Activated T-cell treated with anti-CD3 and anti-CD28 coated beads, Interleukin-2, amount 50 U/mL, for 72 hours (primary cell): Measurements from ENCODE around the gene GAS6. TPM values are rescaled to one million over a fixed set of nuclear protein-coding genes. Genes with fewer than 3 reads are reported as not detected.

Experiments used
- ATAC-seq, 2 donors: fragments of 150-1000 bp; cut with Tn5 transposase; replicated peaks in 1 of 2; 2 replicates each; pipeline ENCODE4 v1.10.0; 2021; ENCODE audit warnings: moderate library complexity in 2 of 2, mild to moderate bottlenecking in 1 of 2
- DNase-seq, 2 donors: peaks; one replicate each; pipeline ENCODE4 v3.0.0; 2021 to 2022; ENCODE audit warnings: mixed read lengths in 1 of 2
- H3K27ac Mint-ChIP-seq: one replicate; pipeline ENCODE4 v1.8.0; 2022; ENCODE audit warnings: mild to moderate bottlenecking, moderate library complexity, mixed read lengths
- H3K27me3 Mint-ChIP-seq: one replicate; pipeline ENCODE4 v1.8.0; 2022; ENCODE audit warnings: low read depth, mixed read lengths
- H3K36me3 Mint-ChIP-seq, 2 donors: one replicate each; pipeline ENCODE4 v1.8.0; 2022; ENCODE audit warnings: mixed read lengths in 2 of 2, mild to moderate bottlenecking in 1 of 2; ENCODE audit not compliant: insufficient read depth in 2 of 2
- H3K4me1 Mint-ChIP-seq: one replicate; pipeline ENCODE4 v1.8.0; 2022; ENCODE audit warnings: low read depth, mixed read lengths
- H3K4me3 Mint-ChIP-seq, 2 donors: one replicate each; pipeline ENCODE4 v1.8.0; 2022; ENCODE audit warnings: mild to moderate bottlenecking in 2 of 2, mixed read lengths in 2 of 2, moderate library complexity in 2 of 2
- H3K9me3 Mint-ChIP-seq, 2 donors: one replicate each; pipeline ENCODE4 v1.8.0; 2022; ENCODE audit warnings: mixed read lengths in 2 of 2
- total RNA-seq, 2 donors: library from RNA; stranded (reverse); gene quantifications; one replicate each; pipeline ENCODE4 v1.2.3, GENCODE V29; 2022

Gene GAS6
- total RNA-seq, 2 donors from 2014 or later: 0.46 to 1.5 TPM

GRCh38 chr13:113812178-113813040, 51.5 kb downstream of the GAS6 start:
- DNase-seq (no peak), ATAC-seq (no peak)
- H3K36me3 Mint-ChIP-seq: peaks cover 6 to 7% of the 10 kb centered on the region in 2 donors
- H3K9me3 Mint-ChIP-seq: peaks cover 4 to 6% of the 10 kb centered on the region in 2 donors
- peaks cover 20% of the 10 kb centered on the region for H3K4me1 Mint-ChIP-seq
- no peak overlapping the region for H3K4me3 Mint-ChIP-seq
- H3K27ac Mint-ChIP-seq: no peak overlapping the region
- H3K27me3 Mint-ChIP-seq: no peaks in the 10 kb centered on the region

- no peaks in the 10 kb centered on the region for H3K27me3 Mint-ChIP-seq
- peaks cover 10% of the 10 kb centered on the region for H3K4me1 Mint-ChIP-seq
- ATAC-seq: no peak
- H3K27ac Mint-ChIP-seq: no peak overlapping the region
- peaks cover 4 to 6% of the 10 kb centered on the region in 2 donors for H3K9me3 Mint-ChIP-seq
- no peak for DNase-seq
- H3K36me3 Mint-ChIP-seq: peaks cover 6 to 7% of the 10 kb centered on the region in 2 donors
- H3K4me3 Mint-ChIP-seq: no peak overlapping the region
These were observed 52.6 kb downstream of the GAS6 start for GRCh38 chr13:113811081-113811928.

GRCh38 chr13:113810640-113811039, 53.2 kb downstream of the GAS6 start:
- no peaks in the 10 kb centered on the region for H3K27me3 Mint-ChIP-seq
- peaks cover 4 to 6% of the 10 kb centered on the region in 2 donors for H3K9me3 Mint-ChIP-seq
- H3K36me3 Mint-ChIP-seq: peaks cover 6 to 7% of the 10 kb centered on the region in 2 donors
- H3K4me1 Mint-ChIP-seq: peaks cover 3% of the 10 kb centered on the region
- no peak for DNase-seq
- no peak for ATAC-seq
- no peak overlapping the region for H3K27ac Mint-ChIP-seq
- H3K4me3 Mint-ChIP-seq: no peak overlapping the region

- ATAC-seq (no peak), DNase-seq (no peak)
- H3K36me3 Mint-ChIP-seq: peaks cover 4 to 5% of the 10 kb centered on the region in 2 donors
- peaks cover 4 to 5% of the 10 kb centered on the region in 2 donors for H3K9me3 Mint-ChIP-seq
- H3K4me3 Mint-ChIP-seq: no peak overlapping the region
- no peak overlapping the region for H3K27ac Mint-ChIP-seq
- no peaks in the 10 kb centered on the region for H3K27me3 Mint-ChIP-seq
- no peaks in the 10 kb centered on the region for H3K4me1 Mint-ChIP-seq
These were observed 53.9 kb downstream of the GAS6 start for GRCh38 chr13:113809934-113810333.

- Mint-ChIP-seq H3K4me1 (no peaks in the 10 kb centered on the region), H3K4me3 (no peak overlapping the region), H3K27me3 (no peaks in the 10 kb centered on the region), H3K27ac (no peak overlapping the region), H3K36me3 (peaks cover 4 to 5% of the 10 kb centered on the region in 2 donors), H3K9me3 (peaks cover 4 to 5% of the 10 kb centered on the region in 2 donors)
- no peak for ATAC-seq
- no peak for DNase-seq
These were observed 55.6 kb downstream of the GAS6 start for GRCh38 chr13:113808058-113808834.

GRCh38 chr13:113806526-113806925, 57.4 kb downstream of the GAS6 start:
- Mint-ChIP-seq H3K36me3 (peaks cover 4 to 5% of the 10 kb centered on the region in 2 donors), H3K27me3 (no peaks in the 10 kb centered on the region), H3K27ac (no peak overlapping the region), H3K4me3 (no peak overlapping the region), H3K4me1 (no peaks in the 10 kb centered on the region), H3K9me3 (peaks cover 4 to 5% of the 10 kb centered on the region in 2 donors)
- ATAC-seq (no peak), DNase-seq (no peak)

- H3K27me3 Mint-ChIP-seq: no peaks in the 10 kb centered on the region
- H3K4me1 Mint-ChIP-seq: no peaks in the 10 kb centered on the region
- H3K4me3 Mint-ChIP-seq: no peak overlapping the region
- peaks cover 4 to 5% of the 10 kb centered on the region in 2 donors for H3K36me3 Mint-ChIP-seq
- DNase-seq (no peak), ATAC-seq (no peak)
- H3K27ac Mint-ChIP-seq: no peak overlapping the region
- peaks cover 4 to 5% of the 10 kb centered on the region in 2 donors for H3K9me3 Mint-ChIP-seq
These were observed 57.8 kb downstream of the GAS6 start for GRCh38 chr13:113806104-113806471.

GRCh38 chr13:113805431-113806103, 58.3 kb downstream of the GAS6 start:
- Mint-ChIP-seq H3K9me3 (peaks cover 4 to 5% of the 10 kb centered on the region in 2 donors), H3K27ac (no peak overlapping the region), H3K27me3 (no peaks in the 10 kb centered on the region), H3K4me3 (no peak overlapping the region), H3K4me1 (no peaks in the 10 kb centered on the region), H3K36me3 (peaks cover 4 to 5% of the 10 kb centered on the region in 2 donors)
- ATAC-seq: no peak
- no peak for DNase-seq

GRCh38 chr13:113804703-113805430, 59.0 kb downstream of the GAS6 start:
- no peak for ATAC-seq
- H3K27me3 Mint-ChIP-seq: no peaks in the 10 kb centered on the region
- no peaks in the 10 kb centered on the region for H3K4me1 Mint-ChIP-seq
- peaks cover 4 to 5% of the 10 kb centered on the region in 2 donors for H3K9me3 Mint-ChIP-seq
- H3K36me3 Mint-ChIP-seq: peaks cover 4 to 5% of the 10 kb centered on the region in 2 donors
- DNase-seq: no peak
- H3K27ac Mint-ChIP-seq: no peak overlapping the region
- H3K4me3 Mint-ChIP-seq: no peak overlapping the region

GRCh38 chr13:113804017-113804702, 59.7 kb downstream of the GAS6 start:
- Mint-ChIP-seq H3K4me3 (no peak overlapping the region), H3K27ac (no peak overlapping the region), H3K27me3 (no peaks in the 10 kb centered on the region), H3K9me3 (peaks cover 4 to 5% of the 10 kb centered on the region in 2 donors), H3K36me3 (peaks cover 3 to 4% of the 10 kb centered on the region in 2 donors), H3K4me1 (no peaks in the 10 kb centered on the region)
- no peak for DNase-seq
- no peak for ATAC-seq

GRCh38 chr13:113803409-113804016, 60.4 kb downstream of the GAS6 start:
- Mint-ChIP-seq H3K27me3 (no peaks in the 10 kb centered on the region), H3K27ac (no peak overlapping the region), H3K4me1 (no peaks in the 10 kb centered on the region), H3K9me3 (peaks cover 2 to 3% of the 10 kb centered on the region in 2 donors), H3K36me3 (peaks cover 0 to under 1% of the 10 kb centered on the region in 2 donors), H3K4me3 (no peak overlapping the region)
- DNase-seq (no peak), ATAC-seq (no peak)
